Endometrial microvascular endothelial cells (primary cell): ENCODE measurements around the gene SLC16A10. TPM values are rescaled to one million over a fixed set of nuclear protein-coding genes. Genes with fewer than 3 reads are reported as not detected.
"Not testable (repeated sequence)": the region's sequence is repeated elsewhere in the genome, so short reads cannot be mapped to it uniquely, and the experiment has no call there.

Experiments
- in situ Hi-C: cut with HindIII; loops from 2 replicates; pipeline ENCODE4 v1.10.0; 2017; ENCODE audit warnings: low sequenced_read_pairs, low pct_unique_long_range_greater_than_20kb; ENCODE audit errors: inconsistent ontology term
- total RNA-seq: library from RNA; depleted of rRNA; stranded (reverse); fragments of >200 nt; gene quantifications from one replicate; pipeline ENCODE4 v1.2.3, GENCODE V29; 2015; ENCODE audit errors: inconsistent ontology term

SLC16A10 gene, protein sequence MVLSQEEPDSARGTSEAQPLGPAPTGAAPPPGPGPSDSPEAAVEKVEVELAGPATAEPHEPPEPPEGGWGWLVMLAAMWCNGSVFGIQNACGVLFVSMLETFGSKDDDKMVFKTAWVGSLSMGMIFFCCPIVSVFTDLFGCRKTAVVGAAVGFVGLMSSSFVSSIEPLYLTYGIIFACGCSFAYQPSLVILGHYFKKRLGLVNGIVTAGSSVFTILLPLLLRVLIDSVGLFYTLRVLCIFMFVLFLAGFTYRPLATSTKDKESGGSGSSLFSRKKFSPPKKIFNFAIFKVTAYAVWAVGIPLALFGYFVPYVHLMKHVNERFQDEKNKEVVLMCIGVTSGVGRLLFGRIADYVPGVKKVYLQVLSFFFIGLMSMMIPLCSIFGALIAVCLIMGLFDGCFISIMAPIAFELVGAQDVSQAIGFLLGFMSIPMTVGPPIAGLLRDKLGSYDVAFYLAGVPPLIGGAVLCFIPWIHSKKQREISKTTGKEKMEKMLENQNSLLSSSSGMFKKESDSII
- total RNA-seq, result not detected

GRCh38 chr6:111087106-111087835 lies at the start of gene SLC16A10:
Gene SLC16A10 (plus strand): TSS chr6:111087503. CDS start chr6:111087753, 250 bp downstream.
- in situ Hi-C loops, result no loop called here

DNA sequence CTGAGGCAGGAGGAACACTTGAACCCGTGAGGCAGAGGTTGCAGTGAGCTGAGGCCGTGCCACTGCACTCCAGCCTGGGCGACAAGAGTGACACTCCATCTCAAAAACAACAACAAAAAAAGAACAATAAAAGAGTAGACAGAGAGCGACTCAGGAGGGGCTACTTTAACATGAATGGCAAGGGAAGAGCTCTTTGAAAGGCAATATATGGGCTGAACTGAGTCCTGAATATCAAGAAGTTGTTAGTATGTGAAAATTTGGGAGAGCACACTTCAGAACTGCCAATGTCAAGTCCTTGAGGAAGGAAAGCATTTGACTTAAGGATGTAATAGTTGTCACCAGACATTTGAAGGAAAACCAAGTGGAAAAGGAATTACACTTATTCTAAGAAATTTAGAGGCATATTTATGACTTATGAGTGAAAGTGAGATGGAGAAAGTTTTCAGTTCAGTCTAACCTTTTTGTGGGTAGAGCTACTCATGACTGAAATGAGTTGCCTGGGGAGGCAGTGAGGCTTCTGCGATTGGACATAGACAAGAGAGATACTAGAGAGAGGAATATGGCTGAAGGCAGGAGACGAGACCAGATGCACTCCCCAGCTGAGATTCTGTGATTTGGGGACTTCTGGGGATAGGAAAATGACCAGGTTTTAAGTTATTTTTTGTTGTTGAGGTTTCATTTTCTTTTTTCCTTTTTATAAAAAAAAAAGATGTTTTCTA lies 48.6 kb upstream of the SLC16A10 start:
- in situ Hi-C loops, result no loop called here

GRCh38 chr6:111041917-111042316 lies 45.4 kb upstream of the SLC16A10 start:
- in situ Hi-C loops, result no loop called here

DNA sequence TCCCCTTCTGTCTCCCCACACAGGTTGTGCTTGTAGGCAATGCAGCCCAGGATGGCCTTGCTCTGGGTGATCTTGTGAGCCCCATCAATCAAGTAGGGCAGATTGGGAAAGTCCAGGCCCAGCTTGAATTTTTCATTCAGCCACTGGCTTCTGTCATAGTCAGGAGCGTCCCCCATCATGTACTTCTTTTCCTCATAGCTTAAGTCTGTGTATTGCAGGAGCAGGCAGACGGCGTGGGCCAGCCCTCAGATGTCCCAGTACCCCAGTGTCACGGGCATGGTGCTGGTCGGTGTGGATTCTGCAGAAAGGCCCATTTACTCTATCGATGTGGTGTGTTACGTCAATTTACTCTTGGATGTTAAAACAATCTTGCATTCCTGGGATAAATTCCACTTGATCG lies 40.1 kb upstream of the SLC16A10 start:
- in situ Hi-C loops, result no loop called here

- in situ Hi-C loops, result no loop called here
Measured at GRCh38 chr6:111050261-111051023, 36.9 kb upstream of the SLC16A10 start.

DNA sequence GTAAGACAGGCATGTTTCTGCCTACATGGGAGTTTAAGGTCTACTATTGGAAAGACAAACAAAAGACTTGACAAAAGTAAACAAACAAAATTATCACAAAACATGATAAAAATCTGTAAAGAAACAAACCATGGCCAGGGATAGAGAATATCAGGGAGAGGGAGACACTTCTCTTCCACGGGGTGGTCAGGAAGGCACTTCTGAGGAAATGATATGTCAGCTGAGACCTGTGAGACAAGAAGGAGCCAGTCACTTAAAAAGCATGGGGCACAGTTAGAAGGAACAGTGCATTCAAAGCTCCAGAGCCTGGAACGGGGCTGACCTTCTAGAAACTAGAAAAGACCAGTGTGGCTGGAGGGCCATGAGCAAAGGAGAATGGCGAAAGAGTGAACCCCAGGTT lies 35.1 kb upstream of the SLC16A10 start:
- in situ Hi-C loops, result no loop called here

DNA sequence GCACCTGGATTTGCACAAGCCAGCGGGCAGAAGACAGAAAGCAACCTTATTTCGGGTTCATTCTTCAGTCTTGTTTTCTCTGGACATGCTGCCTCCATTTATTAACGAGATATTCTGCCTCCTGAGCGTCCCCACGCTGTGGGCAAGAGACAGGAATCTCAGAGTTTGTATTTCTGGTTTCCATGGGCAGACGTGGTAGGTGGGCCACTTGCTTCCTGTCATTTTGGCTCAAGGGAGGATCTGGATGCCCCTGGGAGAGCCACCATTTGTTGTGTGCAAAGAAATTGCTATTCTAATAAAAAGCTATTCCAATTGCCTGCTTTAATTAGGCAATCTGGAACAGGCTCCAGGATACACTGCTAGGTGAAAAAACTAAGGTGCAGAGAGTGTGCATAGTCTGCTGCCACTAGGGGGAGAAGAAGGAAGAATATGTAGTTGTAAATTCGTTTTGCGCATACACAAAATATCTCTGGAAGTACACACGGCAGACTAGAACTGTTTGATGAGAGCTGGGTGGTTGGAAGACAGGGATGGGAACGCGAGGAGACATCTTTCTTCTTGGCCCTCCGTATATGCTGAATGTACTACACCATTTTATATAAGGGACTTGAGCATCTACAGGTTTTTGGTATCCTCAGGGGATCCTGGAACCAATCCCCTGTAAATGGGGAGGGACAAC lies 30.1 kb upstream of the SLC16A10 start:
- in situ Hi-C loops, result no loop called here

DNA sequence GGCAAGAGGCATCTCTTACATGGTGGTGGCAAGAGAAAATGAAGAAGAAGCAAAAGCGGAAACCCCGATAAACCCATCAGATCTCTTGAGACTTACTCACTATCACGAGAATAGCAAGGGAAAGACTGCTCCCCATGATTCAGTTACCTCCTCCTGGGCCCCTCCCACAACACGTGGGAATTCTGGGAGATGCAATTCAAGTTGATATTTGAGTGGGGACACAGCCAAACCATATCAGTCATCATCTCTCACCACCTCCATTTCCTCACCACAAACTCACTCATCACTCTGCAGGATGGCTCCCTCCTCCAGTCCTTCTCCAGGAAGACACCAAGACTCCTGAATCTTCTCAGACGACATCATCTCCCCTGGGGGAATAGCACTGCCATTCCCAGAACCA lies 25.8 kb upstream of the SLC16A10 start:
- in situ Hi-C loops, result no loop called here

GRCh38 chr6:111061985-111062384 lies 25.3 kb upstream of the SLC16A10 start:
- in situ Hi-C loops, result not testable (repeated sequence)

DNA sequence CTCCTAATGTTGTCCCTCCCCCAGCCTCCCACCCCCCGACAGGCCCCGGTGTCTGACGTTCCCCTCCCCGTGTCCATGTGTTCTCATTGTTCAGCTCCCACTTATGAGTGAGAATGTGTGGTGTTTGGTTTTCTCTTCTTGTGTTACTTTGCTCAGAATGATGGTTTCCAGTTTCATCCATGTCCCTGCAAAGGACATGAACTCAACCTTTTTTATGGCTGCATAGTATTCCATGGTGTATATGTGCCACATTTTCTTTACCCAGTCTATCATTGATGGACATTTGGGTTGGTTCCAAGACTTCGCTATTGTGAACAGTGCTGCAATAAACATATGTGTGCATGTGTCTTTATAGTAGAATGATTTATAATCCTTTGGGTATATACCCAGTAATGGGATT lies 24.4 kb upstream of the SLC16A10 start:
- in situ Hi-C loops, result not testable (repeated sequence)

- in situ Hi-C loops, result no loop called here
Measured at GRCh38 chr6:111068109-111068865, 19.0 kb upstream of the SLC16A10 start.

- in situ Hi-C loops, result no loop called here
Measured at GRCh38 chr6:111068866-111069234, 18.5 kb upstream of the SLC16A10 start.

- in situ Hi-C loops, result no loop called here
Measured at GRCh38 chr6:111069382-111070104, 17.8 kb upstream of the SLC16A10 start.

DNA sequence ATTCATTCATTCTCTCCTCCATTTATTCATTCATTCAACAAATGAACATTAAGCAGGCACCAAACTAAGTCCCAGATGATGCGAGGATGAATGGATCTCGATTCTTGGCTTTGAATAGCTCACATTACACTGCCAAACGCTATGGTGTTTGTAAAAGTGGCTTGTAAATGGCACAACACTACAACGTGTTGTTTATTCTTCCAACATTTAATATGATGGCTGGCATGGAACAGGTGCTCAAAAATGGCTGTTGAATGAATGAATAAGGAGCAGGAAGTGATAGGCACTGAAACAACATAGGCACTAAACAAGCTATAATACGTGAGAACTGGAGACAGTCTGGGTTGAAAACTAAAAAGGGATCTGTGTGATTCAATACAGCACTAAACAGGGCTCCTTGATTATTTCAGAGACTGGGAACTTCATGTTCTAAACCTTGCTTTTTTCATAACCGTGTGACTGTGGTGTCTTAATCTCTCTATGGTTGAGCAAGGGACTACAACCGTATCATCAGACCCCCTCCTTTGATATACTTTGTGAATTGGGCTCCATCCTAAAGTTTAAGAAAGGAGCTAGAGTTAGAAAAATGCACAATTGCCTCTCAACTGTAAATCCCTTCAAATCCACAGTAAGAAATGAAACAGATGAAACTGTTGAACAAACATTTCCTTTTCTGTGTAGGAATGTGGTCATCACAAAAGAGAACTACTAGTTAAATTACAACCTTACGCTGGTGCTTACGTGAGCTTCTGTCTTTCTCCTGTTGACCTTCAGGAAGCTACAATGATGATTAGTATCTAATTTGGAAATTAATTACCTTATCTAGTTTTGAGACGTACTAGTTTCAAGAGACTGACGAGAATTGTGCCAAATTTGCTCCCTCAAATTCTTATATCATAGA lies 16.9 kb upstream of the SLC16A10 start:
- in situ Hi-C loops, result no loop called here

DNA sequence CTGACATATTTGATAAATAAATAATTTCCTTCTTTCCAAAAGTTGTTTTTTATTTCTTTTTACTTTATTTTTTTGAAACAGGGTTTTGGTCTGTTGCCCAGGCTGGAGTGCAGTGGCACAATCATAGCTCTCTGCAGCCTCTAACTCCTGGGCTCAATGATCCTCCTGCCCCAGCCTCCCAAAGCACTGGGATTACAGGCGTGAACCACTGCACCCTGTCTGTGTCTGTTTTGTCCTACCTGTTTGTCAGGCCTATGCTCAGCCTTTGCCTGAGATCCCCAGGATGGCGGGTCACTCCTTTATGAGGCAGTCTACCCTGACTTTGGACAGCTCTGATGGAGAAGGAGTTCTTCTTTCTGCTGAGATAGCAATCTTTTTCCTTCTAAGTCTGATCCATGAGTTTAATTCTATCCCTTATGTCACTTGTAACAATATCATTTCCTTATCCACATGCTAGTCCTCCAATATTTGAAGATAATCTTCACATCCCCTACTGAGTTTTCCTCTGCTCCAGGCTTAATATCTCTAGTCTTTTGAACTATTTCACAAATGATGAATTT lies 14.4 kb upstream of the SLC16A10 start:
- in situ Hi-C loops, result no loop called here

DNA sequence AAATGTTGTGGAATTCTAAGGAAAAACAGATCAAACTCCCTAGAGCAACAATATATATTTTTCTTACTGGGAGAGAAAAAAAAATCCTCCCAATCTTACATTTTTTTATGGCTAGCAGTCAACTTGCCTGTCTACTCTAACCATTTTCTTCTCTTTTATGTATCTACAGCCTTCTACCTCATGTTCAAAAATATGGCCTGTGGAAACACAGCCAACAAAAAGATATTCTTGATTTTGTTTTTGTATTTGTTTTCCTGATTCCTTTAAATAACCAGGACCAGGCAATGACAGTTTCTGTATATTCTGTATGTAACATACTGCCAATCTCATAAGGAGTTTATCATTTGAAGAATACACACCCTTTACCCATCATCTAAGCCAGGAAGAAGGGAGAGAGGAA lies 13.0 kb upstream of the SLC16A10 start:
- in situ Hi-C loops, result no loop called here
